ENCODE data around the gene LRRIQ1.

Gene LRRIQ1

DNA sequence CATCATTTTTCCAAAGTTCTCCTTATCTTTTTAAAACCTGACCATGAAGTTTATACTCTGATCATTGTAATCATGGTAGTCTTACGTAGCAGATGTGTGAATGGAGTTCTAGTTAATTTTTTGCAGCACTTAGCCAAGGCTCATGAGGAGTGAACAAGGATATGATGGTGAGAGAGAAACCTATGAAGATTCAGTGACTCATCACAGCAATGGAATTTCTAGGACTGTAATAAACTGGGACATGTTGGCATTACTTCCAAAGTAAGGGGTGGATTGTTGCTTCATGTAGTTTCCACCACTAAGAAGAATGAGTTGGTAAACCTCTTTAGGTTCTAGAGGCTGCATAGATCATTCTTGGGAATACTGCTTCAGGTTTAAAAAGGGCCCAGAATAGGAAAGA lies 102.7 kb downstream of the LRRIQ1 start:
- H3K27ac ChIP-seq (ENCODE audit: low read depth, low read length): no peak overlapping the region
- TF ChIP-seq EZH2phosphoT487 (IDR thresholded peaks at IDR 0.05; ENCODE audit: borderline replicate concordance, low read length): no peak
- TF ChIP-seq, protein P1, sequence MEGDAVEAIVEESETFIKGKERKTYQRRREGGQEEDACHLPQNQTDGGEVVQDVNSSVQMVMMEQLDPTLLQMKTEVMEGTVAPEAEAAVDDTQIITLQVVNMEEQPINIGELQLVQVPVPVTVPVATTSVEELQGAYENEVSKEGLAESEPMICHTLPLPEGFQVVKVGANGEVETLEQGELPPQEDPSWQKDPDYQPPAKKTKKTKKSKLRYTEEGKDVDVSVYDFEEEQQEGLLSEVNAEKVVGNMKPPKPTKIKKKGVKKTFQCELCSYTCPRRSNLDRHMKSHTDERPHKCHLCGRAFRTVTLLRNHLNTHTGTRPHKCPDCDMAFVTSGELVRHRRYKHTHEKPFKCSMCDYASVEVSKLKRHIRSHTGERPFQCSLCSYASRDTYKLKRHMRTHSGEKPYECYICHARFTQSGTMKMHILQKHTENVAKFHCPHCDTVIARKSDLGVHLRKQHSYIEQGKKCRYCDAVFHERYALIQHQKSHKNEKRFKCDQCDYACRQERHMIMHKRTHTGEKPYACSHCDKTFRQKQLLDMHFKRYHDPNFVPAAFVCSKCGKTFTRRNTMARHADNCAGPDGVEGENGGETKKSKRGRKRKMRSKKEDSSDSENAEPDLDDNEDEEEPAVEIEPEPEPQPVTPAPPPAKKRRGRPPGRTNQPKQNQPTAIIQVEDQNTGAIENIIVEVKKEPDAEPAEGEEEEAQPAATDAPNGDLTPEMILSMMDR (IDR thresholded peaks at IDR 0.05; ENCODE audit: low read depth, low read length, poor library complexity, severe bottlenecking): no peak
- no peaks in the 10 kb centered on the region for H3K9me2 ChIP-seq (replicated peaks; ENCODE audit: control insufficient read depth, low read length)

GRCh38 chr12:85147331-85147730 lies 111.2 kb downstream of the LRRIQ1 start:
- Histone ChIP-seq H3K9me3 (ENCODE audit: control insufficient read depth, insufficient read depth, low read length) (no peaks in the 10 kb centered on the region), H4K20me1 (ENCODE audit: control insufficient read depth, insufficient read depth, low read depth, low read length) (no peaks in the 10 kb centered on the region), H3K27me3 (ENCODE audit: control insufficient read depth, low read length) (no peaks in the 10 kb centered on the region), H3K36me3 (ENCODE audit: control insufficient read depth, low read length) (no peaks in the 10 kb centered on the region), H3K4me2 (ENCODE audit: low read length) (no peak overlapping the region), H3K4me3 (ENCODE audit: low read length) (no peak overlapping the region), H3K9me2 (replicated peaks; ENCODE audit: control insufficient read depth, low read length) (no peaks in the 10 kb centered on the region), H3F3A (ENCODE audit: control insufficient read depth, insufficient read depth) (no peaks in the 10 kb centered on the region), H3K27ac (ENCODE audit: low read depth, low read length) (no peak overlapping the region), H3K4me1 (ENCODE audit: control insufficient read depth, low read length) (no peaks in the 10 kb centered on the region), H3K79me2 (ENCODE audit: control insufficient read depth, low read length) (no peaks in the 10 kb centered on the region)
- no peak for TF ChIP-seq EZH2phosphoT487 (IDR thresholded peaks at IDR 0.05; ENCODE audit: borderline replicate concordance, low read length)
- TF ChIP-seq, protein P1 (IDR thresholded peaks at IDR 0.05; ENCODE audit: low read depth, low read length, poor library complexity, severe bottlenecking): no peak

More for the DNA sequence above, 102.7 kb downstream of the LRRIQ1 start:
- H4K20me1 ChIP-seq (ENCODE audit: control insufficient read depth, insufficient read depth, low read depth, low read length): no peaks in the 10 kb centered on the region
- H3K79me2 ChIP-seq (ENCODE audit: control insufficient read depth, low read length): no peaks in the 10 kb centered on the region
- no peaks in the 10 kb centered on the region for H3K4me1 ChIP-seq (ENCODE audit: control insufficient read depth, low read length)
- H3K27me3 ChIP-seq (ENCODE audit: control insufficient read depth, low read length): no peaks in the 10 kb centered on the region
- H3K4me3 ChIP-seq (ENCODE audit: low read length): no peak overlapping the region
- no peaks in the 10 kb centered on the region for H3K36me3 ChIP-seq (ENCODE audit: control insufficient read depth, low read length)
- no peaks in the 10 kb centered on the region for H3K9me3 ChIP-seq (ENCODE audit: control insufficient read depth, insufficient read depth, low read length)
- no peaks in the 10 kb centered on the region for H3F3A ChIP-seq (ENCODE audit: control insufficient read depth, insufficient read depth)
- H3K4me2 ChIP-seq (ENCODE audit: low read length): no peak overlapping the region

GRCh38 chr12:85152311-85152729 lies 116.2 kb downstream of the LRRIQ1 start:
- no peaks in the 10 kb centered on the region for H3F3A ChIP-seq (ENCODE audit: control insufficient read depth, insufficient read depth)
- H3K4me2 ChIP-seq (ENCODE audit: low read length): no peak overlapping the region
- no peaks in the 10 kb centered on the region for H3K4me1 ChIP-seq (ENCODE audit: control insufficient read depth, low read length)
- no peaks in the 10 kb centered on the region for H3K9me3 ChIP-seq (ENCODE audit: control insufficient read depth, insufficient read depth, low read length)
- no peaks in the 10 kb centered on the region for H3K36me3 ChIP-seq (ENCODE audit: control insufficient read depth, low read length)
- no peak overlapping the region for H3K4me3 ChIP-seq (ENCODE audit: low read length)
- H3K27me3 ChIP-seq (ENCODE audit: control insufficient read depth, low read length): no peaks in the 10 kb centered on the region
- H3K27ac ChIP-seq (ENCODE audit: low read depth, low read length): no peak overlapping the region
- no peaks in the 10 kb centered on the region for H3K79me2 ChIP-seq (ENCODE audit: control insufficient read depth, low read length)
- H3K9me2 ChIP-seq (replicated peaks; ENCODE audit: control insufficient read depth, low read length): no peaks in the 10 kb centered on the region
- no peaks in the 10 kb centered on the region for H4K20me1 ChIP-seq (ENCODE audit: control insufficient read depth, insufficient read depth, low read depth, low read length)
- TF ChIP-seq, protein P1 (IDR thresholded peaks at IDR 0.05; ENCODE audit: low read depth, low read length, poor library complexity, severe bottlenecking): no peak
- TF ChIP-seq EZH2phosphoT487 (IDR thresholded peaks at IDR 0.05; ENCODE audit: borderline replicate concordance, low read length): no peak
